Glomerular endothelial cell (primary cell): Measurements from ENCODE around the gene EIF2B5. TPM values are rescaled to one million over a fixed set of nuclear protein-coding genes. Genes with fewer than 3 reads are reported as not detected.
"Not testable (repeated sequence)": the region's sequence is repeated elsewhere in the genome, so short reads cannot be mapped to it uniquely, and the experiment has no call there.

Experiments used
- DNase-seq: peaks from one replicate; pipeline ENCODE4 v3.0.0-alpha.2; 2011; ENCODE audit warnings: low read depth, low spot score; ENCODE audit errors: extremely low read depth
- total RNA-seq: library from RNA; depleted of rRNA; stranded (reverse); fragments of >200 nt; gene quantifications from 2 replicates; pipeline ENCODE4 v1.2.3, GENCODE V29; 2015

Gene EIF2B5
- total RNA-seq, result 21.1 and 29.8 TPM in 2 replicates

DNA sequence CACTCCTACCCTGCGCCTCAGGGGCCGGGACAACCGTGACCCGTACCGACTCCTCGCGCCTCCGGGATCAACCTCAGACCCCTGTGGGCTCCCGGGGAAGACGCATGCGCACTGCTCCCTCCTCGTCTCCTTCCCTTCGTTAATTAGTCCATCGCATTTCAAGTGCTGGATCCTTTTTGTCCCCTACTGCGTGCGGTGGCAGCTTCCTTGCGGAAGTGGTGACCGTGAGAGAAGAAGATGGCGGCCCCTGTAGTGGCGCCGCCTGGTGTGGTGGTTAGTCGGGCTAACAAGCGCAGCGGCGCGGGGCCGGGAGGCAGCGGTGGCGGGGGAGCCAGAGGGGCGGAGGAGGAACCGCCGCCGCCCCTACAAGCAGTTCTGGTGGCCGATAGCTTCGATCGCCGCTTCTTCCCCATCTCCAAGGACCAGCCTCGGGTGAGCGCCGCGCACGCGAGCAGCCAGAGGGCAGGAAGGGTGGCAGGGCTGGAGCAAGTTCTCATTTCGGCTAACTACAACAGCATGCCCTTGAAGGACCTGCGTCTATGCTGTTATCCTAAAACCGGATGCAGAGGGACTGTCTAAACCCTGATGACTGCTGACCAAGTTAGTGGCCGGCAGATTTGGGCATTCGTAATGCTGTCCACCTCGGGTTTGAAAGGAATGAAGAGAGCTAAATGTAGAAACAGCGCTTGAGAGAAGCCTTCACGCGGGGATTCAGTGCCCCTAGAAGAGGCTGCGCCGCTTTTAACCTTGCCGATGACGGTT is at the start of gene EIF2B5:
TSS of gene EIF2B5 (plus strand) at position 210 of the 762 bp plus-strand sequence. CDS start at position 238, 28 bp downstream.
- DNase-seq, result peak; percentile 68

DNA sequence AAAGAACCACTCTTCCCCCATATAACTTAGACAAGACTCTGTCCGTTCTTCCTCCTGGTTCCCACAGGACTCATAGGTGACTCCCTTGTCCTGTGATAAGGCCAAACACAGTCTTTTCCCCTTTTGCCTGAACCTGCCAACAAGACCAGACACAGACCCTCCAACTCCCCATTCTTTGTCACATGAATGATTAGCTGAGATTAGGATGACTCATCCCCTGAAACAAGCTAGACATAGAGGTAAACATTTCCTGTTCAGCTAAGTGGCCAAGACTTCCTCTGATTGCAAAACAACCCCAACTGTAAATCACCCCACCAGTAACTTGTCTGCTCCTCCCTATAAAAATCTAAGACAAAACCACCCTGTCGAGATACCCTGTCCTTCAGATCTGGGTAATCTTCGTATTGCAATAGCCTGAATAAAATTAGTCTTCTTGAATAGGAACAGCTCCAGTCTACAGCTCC is 49.7 kb upstream of the EIF2B5 start:
- peak; percentile 41 for DNase-seq

DNA sequence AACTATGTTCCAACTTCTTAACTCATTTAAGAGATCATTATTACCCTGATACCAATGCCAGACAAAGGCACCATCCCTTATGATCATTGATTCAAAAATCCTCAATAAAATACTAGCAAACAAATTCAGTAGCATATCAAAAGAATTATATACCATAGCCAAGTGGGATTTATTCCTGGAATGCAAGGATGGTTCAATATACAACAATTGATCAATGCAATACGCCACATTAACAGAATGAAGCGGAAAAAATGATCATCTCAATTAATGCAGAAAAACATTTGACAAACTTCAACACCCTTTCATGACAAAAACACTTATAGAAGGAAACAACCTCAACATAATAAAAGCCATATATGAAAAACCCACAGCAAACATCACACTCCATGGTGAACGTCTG is 43.0 kb upstream of the EIF2B5 start:
- no peak for DNase-seq

DNA sequence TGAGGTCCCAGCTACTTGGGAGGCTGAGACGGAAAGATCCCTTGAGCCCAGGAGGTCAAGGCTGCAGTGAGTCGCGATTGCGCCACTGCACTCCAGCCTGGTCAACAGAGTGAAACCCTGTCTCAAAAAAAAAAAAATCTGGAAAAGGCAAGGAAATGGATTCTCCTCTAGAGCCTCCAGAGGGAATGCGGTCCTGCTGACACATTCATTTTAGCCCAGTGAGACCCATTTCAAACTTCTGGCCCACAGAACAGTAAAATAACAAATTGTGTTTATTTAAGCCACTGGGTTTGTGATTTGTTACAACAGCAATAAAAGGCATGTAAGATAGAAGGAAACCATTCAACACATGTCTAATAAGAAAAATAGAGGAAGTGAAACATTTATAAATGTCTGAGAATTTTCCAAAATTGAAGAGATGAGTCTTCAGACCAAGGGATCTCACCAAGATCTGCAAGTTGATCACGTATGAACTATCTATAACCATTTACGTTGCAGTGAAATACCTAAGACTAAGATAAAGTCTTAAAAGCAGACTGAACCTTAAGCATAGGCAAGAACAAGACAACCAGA is 38.3 kb upstream of the EIF2B5 start, which contains the start of gene HTR3E:
TSS of gene HTR3E (plus strand) at position 254 of the 573 bp plus-strand sequence. CDS start 466 bp downstream, outside the sequence.
- DNase-seq, result no peak

DNA sequence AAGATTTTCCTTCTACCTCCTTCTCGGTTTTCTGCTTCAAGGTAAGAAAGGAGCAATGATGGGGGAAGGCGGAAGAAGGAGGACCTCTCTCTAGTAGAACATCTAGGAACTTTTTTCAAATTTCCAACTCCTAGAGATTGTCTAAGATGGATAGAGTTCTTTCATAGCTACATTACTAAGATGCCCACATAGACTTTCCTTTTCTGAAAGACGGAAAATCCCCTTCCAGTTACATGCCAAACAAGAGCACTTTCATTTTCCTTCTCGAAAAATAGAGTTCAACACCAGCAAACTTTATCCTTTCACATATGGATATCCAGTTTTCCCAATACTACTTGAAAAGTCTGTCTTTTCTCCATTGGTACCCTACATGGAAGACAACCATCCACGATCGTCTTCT is 37.6 kb upstream of the EIF2B5 start:
- no peak for DNase-seq

DNA sequence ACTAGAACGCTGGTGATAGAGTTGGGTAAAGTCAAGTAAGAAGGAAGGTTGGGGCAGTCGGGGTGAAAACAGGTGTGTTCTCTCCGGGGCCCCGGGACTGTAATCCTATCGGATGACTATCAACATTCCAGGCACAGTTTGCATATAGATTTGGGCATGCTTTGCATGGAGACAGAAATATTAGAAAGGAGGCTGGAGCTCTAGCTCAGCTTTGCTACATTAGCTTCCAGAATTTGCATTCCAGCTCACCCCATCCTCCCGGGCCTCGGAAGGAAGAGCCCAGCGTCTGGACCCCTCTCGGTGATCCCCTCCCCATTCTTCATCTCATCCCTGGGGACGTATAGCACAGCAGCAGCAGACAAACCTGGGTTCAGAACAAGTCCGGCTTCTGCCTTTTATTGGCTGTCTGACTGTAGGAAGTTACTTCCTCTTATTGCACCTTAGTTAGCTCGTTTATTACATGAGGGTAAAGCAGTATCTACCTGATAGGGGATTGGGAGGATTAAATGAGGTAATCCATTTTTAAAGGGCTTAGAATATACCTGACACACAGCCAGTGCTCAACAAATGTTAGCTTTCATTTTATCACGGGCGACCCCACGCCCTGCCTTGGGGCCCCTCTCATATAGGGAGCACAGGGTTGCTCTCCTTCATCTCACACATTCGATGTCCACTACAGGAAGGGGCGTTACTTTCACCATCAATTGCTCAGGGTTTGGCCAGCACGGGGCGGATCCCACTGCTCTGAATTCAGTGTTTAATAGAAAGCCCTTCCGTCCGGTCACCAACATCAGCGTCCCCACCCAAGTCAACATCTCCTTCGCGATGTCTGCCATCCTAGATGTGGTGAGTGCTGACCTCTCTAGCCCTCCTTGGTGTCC is 35.1 kb upstream of the EIF2B5 start:
- DNase-seq, result no peak

DNA sequence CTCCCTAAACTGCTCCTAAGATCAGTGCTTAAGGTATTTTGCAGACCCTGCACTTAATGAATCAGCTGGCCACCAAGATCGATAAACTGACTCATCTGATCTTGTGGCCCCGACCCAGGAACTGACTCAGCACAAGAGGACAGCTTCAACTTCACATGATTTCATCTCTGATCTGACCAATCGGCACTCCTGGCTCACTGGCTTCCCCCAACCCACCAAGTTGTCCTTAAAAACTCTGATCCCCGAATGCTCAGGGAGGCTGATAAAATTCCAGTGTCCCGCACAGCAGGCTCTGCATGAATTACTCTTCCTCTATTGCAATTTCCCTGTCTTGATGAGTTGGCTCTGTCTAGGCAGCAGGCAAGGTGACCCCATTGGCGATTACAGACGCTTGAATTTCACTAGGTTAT is 24.8 kb upstream of the EIF2B5 start:
- no peak for DNase-seq

DNA sequence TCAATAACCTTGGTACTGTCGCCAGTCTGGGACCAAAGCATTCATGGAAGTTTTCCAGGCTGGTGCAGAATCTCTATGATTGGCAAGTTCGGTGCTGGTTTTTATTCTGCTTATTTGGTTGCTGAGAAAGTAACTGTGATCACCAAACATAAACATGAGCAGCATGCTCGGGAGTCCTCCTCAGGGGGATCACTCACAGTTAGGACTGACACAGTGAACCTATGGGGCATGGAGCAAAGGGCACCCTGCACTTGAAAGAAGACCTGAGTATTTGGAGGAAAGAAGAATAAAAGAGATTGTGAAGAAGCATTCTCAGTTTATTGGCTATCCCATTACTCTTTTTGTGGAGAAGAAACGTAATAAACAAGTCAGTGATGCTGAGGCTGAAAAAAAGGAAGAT is 19.1 kb upstream of the EIF2B5 start:
- no peak for DNase-seq

DNA sequence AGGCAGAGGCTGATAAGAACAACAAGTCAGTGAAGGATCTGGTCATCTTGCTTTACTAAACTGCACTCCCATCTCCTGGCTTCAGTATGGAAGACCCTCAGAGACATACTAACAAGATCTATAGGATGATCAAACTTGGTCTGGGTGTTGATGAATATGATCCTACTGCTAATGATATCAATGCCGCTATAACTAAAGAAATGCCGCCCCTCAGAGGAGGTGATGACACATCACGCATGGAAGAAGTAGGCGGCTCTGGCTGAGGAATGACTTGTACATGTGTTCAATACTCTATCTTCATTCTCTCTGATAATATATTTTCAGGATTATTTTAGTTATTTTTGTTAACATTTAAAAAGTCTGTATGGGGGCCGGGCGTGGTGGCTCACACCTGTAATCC is 17.5 kb upstream of the EIF2B5 start:
- DNase-seq, result no peak

DNA sequence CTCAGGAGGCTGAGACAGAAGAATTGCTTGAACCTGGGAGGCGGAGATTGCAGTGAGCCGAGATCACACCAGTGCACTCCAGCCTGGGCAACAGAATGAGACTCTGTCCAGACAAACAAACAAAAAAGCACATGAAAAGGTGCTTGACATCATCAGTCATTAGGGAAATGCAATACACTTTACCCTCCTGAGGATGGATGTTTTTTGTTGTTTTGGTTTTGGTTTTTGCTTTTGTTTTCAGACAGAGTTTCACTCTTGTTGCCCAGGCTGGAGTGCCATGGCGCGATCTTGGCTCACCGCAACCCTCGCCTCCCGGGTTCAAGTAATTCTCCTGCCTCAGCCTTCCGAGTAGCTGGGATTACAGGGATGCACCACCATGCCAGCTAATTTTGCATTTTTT is 14.1 kb upstream of the EIF2B5 start:
- DNase-seq, result not testable (repeated sequence)

DNA sequence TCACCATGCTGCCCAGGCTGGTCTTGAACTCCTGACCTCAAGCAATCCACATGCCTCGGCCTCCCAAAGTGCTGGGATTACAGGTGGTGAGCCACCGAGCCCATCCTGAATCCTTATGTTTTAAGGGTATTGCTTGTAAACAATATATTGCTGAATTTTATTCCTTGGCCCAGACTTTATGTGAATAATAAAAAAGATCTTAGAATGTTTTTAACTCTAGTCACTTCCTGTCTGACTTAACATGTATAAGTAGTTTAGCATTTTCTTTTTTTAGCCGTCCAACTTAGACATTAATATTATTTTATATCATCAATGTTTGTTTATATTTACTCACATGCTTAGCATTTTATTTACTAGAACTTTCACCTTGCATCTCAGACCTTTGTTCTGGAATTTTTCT is 9.2 kb upstream of the EIF2B5 start:
- DNase-seq, result no peak

DNA sequence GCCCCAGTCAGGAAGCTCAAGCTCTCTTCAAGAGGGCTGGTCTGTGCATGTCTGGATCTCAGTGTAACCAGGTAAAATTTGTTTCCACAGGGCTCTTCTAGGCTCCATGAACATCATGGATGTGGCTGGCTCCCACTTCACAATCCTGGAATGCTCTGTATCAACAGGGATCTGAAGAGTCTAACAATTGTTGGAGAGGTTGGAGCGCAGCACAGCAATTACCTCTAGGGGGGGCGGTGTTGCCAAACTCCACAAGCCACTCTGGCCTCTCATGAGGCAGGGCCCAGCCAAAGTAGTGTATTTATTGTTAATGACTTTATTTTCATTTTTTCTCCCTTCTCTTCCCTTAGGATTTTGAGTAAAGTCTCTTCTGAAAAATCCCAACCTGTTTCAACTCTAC is 6.1 kb upstream of the EIF2B5 start:
- DNase-seq, result no peak

DNA sequence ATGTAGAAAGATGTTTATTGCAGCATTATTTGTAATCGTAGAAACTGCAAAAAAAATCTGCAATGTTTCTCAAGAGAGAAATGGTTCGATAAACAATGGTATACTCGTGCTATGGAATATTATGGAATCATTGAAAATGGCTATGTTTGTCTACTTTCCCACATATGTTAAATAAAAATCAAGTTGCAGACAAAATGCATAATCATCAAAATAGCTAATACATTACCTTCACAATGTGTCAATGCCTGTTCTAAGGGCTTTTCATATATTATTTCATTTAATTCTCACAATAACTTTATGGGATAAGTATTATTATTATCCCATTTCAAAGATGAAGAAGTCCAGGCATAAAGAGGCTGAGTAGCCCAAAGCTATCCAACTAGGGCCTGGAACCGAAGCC is 2.2 kb upstream of the EIF2B5 start:
- no peak for DNase-seq

DNA sequence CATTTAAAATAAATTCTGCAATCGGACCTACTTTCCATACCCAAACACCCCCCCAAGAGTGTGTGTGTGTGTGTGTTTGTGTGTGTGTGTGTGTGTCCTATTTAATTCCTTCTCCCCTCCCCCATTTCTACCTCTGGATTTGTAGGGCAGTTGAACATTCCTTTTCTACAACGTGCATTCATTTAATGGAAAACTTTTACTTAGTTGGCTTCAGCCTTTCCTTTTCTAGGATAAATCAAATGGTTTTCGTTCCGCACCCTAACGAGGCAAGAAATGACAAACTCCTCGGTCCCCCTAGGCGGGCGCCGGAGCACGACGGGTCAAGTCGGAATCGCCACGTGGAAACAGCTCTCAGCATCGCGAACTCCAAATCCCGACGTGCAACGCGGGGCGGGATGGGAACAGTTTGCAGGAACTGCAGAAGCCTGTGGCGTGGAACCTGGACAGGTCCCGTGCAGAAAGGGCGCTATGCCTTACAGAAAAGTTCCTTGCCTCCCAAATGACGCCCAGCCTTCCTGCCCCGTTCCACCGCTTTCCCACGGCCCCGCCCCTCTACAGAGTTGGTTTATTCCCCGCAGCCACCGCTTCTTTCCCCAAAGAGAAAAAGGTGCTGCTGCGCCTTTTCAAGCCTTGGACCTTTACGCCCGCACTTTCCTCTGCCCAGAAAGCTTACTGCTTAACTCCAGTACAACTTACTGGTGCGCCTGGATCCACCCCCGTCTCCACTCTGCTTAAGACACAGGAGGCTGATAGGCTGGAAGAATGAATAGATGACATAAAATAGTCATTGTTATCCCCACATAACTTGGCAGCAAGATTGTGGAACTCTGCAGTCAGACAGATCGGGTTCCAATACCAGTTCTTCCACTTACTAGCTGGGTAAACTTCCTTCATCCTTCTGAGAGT is 1.1 kb upstream of the EIF2B5 start:
- DNase-seq, result no peak

DNA sequence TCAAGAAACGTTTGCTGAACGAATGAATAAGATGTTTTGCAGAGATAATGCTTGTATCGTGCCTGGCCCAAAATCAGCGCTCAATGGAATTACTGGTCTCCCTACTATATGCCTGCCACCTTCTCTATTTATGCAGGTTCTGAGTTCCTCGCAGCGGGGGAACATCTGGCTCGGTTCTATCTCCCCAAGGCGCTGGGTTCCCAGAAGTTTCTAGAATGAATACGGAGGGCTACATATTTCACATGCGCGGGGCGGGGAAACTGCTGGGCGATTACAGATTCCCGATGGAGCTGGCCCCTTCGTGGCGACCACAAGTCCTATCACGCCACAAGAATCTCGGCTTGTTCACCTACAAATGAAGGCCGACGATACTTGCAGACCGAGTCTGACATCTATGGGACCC is 411 bp upstream of the EIF2B5 start:
- DNase-seq, result no peak

DNA sequence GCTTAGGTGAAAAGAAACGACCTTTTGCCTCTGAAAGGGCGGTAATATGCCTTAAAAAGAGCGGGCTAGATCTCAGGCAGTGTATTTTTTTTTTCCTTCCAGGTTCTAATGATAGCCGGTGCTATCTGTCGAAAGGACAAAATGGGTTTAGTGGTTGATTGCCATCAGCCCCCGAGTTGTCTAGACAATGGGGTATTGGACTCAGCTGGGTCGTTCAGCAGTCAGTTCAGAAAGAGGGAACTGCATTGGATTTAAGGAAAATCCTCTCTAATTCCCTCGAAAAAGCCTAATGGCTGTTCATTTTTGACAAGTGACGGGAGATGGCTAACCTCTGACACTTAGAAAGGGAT is 728 bp downstream of the EIF2B5 start:
- no peak for DNase-seq

DNA sequence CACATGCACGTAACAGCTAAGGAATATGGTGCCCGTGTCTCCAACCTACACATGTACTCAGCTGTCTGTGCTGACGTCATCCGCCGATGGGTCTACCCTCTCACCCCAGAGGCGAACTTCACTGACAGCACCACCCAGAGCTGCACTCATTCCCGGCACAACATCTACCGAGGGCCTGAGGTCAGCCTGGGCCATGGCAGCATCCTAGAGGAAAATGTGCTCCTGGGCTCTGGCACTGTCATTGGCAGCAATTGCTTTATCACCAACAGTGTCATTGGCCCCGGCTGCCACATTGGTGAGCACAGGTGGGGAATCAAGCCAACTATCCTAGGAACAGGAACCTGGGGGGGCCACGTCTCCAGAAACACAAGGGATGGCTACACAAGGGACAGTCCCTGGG is 5.3 kb downstream of the EIF2B5 start:
- DNase-seq, result no peak

DNA sequence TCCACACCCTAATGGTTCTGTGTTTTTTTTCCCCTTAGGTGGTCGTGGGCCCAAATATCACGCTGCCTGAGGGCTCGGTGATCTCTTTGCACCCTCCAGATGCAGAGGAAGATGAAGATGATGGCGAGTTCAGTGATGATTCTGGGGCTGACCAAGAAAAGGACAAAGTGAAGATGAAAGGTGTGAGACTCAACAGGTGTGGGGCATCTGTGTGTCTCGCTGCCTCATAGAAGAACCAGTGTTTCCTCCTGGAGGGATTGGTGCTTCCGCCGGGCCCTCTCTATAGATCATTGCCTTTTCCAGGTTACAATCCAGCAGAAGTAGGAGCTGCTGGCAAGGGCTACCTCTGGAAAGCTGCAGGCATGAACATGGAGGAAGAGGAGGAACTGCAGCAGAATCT is 7.0 kb downstream of the EIF2B5 start:
- DNase-seq, result no peak

DNA sequence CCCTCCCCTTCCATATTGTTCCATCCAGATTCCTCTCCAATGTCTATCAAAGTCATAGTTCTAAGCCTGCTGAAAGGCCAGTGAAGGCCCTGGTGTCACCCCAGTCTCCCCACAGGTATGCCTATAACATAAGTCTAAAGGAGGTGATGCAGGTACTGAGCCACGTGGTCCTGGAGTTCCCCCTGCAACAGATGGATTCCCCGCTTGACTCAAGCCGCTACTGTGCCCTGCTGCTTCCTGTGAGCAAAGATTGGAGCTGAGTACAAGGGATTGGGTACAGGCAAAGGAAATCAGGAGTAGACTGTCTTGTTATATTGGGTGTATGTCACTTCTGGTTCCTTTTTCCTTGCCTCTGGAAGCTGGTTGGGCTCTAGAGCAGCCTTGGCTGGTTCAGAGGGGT is 8.2 kb downstream of the EIF2B5 start:
- no peak for DNase-seq

DNA sequence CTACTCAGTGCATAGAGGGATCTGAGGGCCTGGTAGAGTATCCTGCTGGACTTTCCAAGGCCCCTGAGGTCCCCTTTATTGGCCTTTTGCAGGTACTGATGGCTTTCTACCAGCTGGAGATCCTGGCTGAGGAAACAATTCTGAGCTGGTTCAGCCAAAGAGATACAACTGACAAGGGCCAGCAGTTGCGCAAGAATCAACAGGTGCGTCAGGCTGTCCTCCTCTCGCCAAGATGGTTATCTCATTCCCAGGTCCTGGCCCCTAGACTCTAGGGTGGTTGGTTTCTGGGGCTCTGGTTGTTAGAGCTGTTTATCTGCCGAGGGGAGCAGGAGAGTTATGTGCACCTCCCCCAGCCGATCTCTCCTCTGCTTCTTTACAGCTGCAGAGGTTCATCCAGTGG is 9.3 kb downstream of the EIF2B5 start:
- DNase-seq, result no peak
